Kidney epithelial cell (primary cell): ENCODE data around the gene DNAH1. TPM values are rescaled to one million over a fixed set of nuclear protein-coding genes. Genes with fewer than 3 reads are reported as not detected.

ENCODE experiments used
- DNase-seq: peaks from one replicate; pipeline ENCODE4 v3.0.0-alpha.2; 2010; ENCODE audit warnings: low read depth
- H3K27me3 ChIP-seq: 2 replicates; pipeline ENCODE4 v1.6.0; 2011; ENCODE audit warnings: low read length; ENCODE audit not compliant: control insufficient read depth, insufficient read depth
- H3K36me3 ChIP-seq: 2 replicates; pipeline ENCODE4 v1.5.1; 2011; ENCODE audit warnings: low read length; ENCODE audit not compliant: control insufficient read depth, insufficient read depth
- H3K4me3 ChIP-seq: 2 replicates; pipeline ENCODE4 v1.5.1; 2011; ENCODE audit warnings: low read depth, mild to moderate bottlenecking, control low read depth, low read length
- total RNA-seq: library from RNA; depleted of rRNA; stranded (reverse); fragments of >200 nt; gene quantifications from 2 replicates; pipeline ENCODE4 v1.2.3, GENCODE V29; 2015
- TF ChIP-seq, protein P1 (sequence below): IDR thresholded peaks from 2 replicates; pipeline ENCODE4 v1.5.1; 2011; ENCODE audit warnings: mild to moderate bottlenecking, moderate library complexity, low read length, control low read depth, inconsistent platforms; ENCODE audit not compliant: insufficient read depth, poor library complexity, severe bottlenecking

Gene DNAH1
- total RNA-seq, 1 donor from 2014 or later, result 0.96 TPM

GRCh38 chr3:52431459-52432223 is 115.5 kb downstream of the DNAH1 start:
- no peak for DNase-seq
- peaks cover 5% of the 10 kb centered on the region for H3K27me3 ChIP-seq
- no peak overlapping the region for H3K4me3 ChIP-seq
- no peaks in the 10 kb centered on the region for H3K36me3 ChIP-seq
- TF ChIP-seq, protein P1, sequence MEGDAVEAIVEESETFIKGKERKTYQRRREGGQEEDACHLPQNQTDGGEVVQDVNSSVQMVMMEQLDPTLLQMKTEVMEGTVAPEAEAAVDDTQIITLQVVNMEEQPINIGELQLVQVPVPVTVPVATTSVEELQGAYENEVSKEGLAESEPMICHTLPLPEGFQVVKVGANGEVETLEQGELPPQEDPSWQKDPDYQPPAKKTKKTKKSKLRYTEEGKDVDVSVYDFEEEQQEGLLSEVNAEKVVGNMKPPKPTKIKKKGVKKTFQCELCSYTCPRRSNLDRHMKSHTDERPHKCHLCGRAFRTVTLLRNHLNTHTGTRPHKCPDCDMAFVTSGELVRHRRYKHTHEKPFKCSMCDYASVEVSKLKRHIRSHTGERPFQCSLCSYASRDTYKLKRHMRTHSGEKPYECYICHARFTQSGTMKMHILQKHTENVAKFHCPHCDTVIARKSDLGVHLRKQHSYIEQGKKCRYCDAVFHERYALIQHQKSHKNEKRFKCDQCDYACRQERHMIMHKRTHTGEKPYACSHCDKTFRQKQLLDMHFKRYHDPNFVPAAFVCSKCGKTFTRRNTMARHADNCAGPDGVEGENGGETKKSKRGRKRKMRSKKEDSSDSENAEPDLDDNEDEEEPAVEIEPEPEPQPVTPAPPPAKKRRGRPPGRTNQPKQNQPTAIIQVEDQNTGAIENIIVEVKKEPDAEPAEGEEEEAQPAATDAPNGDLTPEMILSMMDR, result no peak

- DNase-seq, result no peak
- Histone ChIP-seq H3K36me3 (no peaks in the 10 kb centered on the region), H3K27me3 (peaks cover 5% of the 10 kb centered on the region), H3K4me3 (no peak overlapping the region)
- TF ChIP-seq, protein P1, result no peak
Observed at GRCh38 chr3:52432225-52432624, 116.1 kb downstream of the DNAH1 start.

DNA sequence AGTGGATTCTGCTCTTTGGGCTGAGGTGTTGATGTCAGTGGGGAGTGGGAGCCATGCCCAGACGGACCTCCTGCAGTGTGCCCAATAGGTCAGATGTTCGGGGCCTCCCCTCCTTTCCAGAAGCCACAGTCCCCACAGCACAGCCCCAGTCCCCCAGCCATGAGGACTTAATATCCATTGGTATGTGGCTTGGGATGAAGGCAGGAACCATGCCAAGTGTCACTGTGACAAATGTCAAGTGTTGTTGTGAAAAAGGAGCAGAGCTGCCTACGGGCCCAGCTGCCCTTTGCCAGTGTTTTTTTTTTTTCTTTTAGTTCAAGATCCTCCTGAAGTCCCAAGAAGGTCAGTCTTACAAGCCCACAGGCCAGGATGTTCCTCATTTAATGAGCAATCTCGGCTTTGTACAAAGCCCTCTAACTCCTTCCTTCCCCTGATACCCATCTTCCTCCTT is 116.6 kb downstream of the DNAH1 start:
- DNase-seq, result no peak
- no peaks in the 10 kb centered on the region for H3K36me3 ChIP-seq
- peaks cover 5% of the 10 kb centered on the region for H3K27me3 ChIP-seq
- TF ChIP-seq, protein P1, result no peak
- no peak overlapping the region for H3K4me3 ChIP-seq

DNA sequence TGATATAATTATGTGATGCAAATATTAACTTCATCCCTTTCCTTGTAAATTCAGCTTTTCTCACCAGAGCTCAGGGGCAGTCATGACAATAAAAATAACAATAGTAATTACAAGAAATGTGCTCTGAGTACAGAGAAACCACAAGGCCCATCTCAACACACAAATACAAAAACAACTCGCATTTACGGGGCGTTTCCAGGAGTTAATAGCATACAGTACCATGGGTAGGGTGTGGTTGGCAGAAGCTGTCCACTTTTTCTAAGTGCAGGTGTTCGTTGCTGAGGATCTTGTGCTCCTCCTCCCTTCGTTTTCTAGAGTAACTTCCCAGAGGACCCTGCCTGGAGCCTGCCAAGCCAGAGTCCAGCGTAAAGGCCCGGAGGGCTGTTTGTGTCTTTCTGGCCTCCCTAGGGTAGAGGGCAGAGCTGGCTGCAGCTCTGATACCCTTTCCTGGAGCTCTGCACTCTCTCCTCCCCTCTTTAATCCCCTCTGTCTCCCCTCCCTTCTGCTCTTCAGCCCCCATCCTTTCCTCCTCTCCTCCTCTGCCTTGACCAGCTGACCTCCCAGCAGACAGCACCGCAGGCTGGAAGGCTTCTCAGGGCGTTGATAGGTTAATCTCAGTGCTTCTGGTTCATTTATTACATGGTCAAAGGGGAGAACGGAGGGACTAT is 117.3 kb downstream of the DNAH1 start:
- Histone ChIP-seq H3K36me3 (no peaks in the 10 kb centered on the region), H3K4me3 (no peak overlapping the region), H3K27me3 (peaks cover 5% of the 10 kb centered on the region)
- no peak for DNase-seq
- TF ChIP-seq, protein P1, result no peak

- H3K27me3 ChIP-seq, result peaks cover 5% of the 10 kb centered on the region
- TF ChIP-seq, protein P1, result no peak
- no peaks in the 10 kb centered on the region for H3K36me3 ChIP-seq
- no peak for DNase-seq
- no peak overlapping the region for H3K4me3 ChIP-seq
Observed at GRCh38 chr3:52433996-52434479, 117.9 kb downstream of the DNAH1 start.
